Right ventricle myocardium superior (tissue), 1 donor: ENCODE measurements around the gene TTC31. TPM values are rescaled to one million over a fixed set of nuclear protein-coding genes. Genes with fewer than 3 reads are reported as not detected.
"Not testable (repeated sequence)": the region's sequence is repeated elsewhere in the genome, so short reads cannot be mapped to it uniquely, and the experiment has no call there.

Source experiments
- ATAC-seq: fragments of 200-7000 bp; cut with Tn5 transposase; one replicate; pipeline ENCODE4 v1.9.1; 2020; ENCODE audit warnings: mild to moderate bottlenecking; ENCODE audit not compliant: poor library complexity
- DNase-seq: peaks from one replicate; pipeline ENCODE4 v3.0.0-alpha.2; 2020
- intact Hi-C: fragments of 100-400 bp; cut with DNase I; formaldehyde crosslinking; loops from one replicate; pipeline ENCODE4 v1.11.2; 2022
- long read RNA-seq: library from polyadenylated mRNA; unstranded; transcript quantifications from one replicate; pipeline ENCODE4 v2.0.0, GENCODE V29; 2021
- total RNA-seq: library from RNA; stranded (reverse); fragmentation: NEBNext Ultra II Directional; extraction: Animal tissue kit (Norgen Biotek cat#: 25700); gene quantifications from one replicate; pipeline ENCODE4 v1.2.1, GENCODE V29; 2021
- donor health status: DM: no; HTN: yes; CAD: no; lungs with severe emphysema.

TTC31 gene
- 8.4 TPM for total RNA-seq
- long read RNA-seq, transcript TTC31-201 (13 exons, 3,235 nt), result major isoform, 7 of 20 reads
- long read RNA-seq, partial matches to known transcripts, result 4 of 20 reads
- long read RNA-seq, other reads (novel, unspliced or antisense), result 9 of 20 reads

- DNase-seq (peak; percentile 97), ATAC-seq (peak; percentile 99)
- intact Hi-C loops, result loop anchor here (5.0 kb wide), 1 partner anchor 104 kb away; no protein-coding TSS in a partner anchor
Observed at GRCh38 chr2:74482801-74483674, at the start of gene TTC31, which contains the start of gene CCDC142. Gene TTC31, plus strand, starts transcription at chr2:74483081. Its CDS starts 15 bp downstream, at chr2:74483096. Gene CCDC142, minus strand, starts transcription at chr2:74482998. Its CDS starts 161 bp downstream, at chr2:74482837.

GRCh38 chr2:74436111-74436805 lies 46.6 kb upstream of the TTC31 start:
- DNase-seq, result no peak
- intact Hi-C loops, result no loop called here
- no peak for ATAC-seq

GRCh38 chr2:74436848-74437695 lies 45.8 kb upstream of the TTC31 start:
- intact Hi-C loops, result no loop called here
- no peak for DNase-seq
- ATAC-seq, result no peak

- ATAC-seq, result no peak
- DNase-seq, result no peak
- intact Hi-C loops, result no loop called here
Observed at GRCh38 chr2:74438248-74438647, 44.6 kb upstream of the TTC31 start.

GRCh38 chr2:74439373-74439772 lies 43.5 kb upstream of the TTC31 start:
- ATAC-seq (no peak), DNase-seq (no peak)
- intact Hi-C loops, result no loop called here

GRCh38 chr2:74439803-74440377 lies 43.0 kb upstream of the TTC31 start:
- peak; percentile 90 for DNase-seq
- intact Hi-C loops, result no loop called here
- peak; percentile 54 for ATAC-seq

- intact Hi-C loops, result no loop called here
- DNase-seq (peak; percentile 93), ATAC-seq (peak; percentile 94)
Observed at GRCh38 chr2:74440378-74441169, 42.3 kb upstream of the TTC31 start.

GRCh38 chr2:74441170-74441689 lies 41.7 kb upstream of the TTC31 start:
- ATAC-seq, result peak; percentile 4
- intact Hi-C loops, result no loop called here
- DNase-seq, result no peak

GRCh38 chr2:74441690-74442482 lies 41.0 kb upstream of the TTC31 start, which contains the start of gene RTKN:
Gene RTKN, minus strand, starts transcription at chr2:74441937. Its CDS starts 121 bp downstream, at chr2:74441816.
- DNase-seq (peak; percentile 74), ATAC-seq (peak; percentile 32)
- intact Hi-C loops, result no loop called here

- DNase-seq, intact Hi-C loops, ATAC-seq: not testable (repeated sequence)
Observed at GRCh38 chr2:74442483-74443297, 40.2 kb upstream of the TTC31 start.

- ATAC-seq, result no peak
- no peak for DNase-seq
- intact Hi-C loops, result no loop called here
Observed at GRCh38 chr2:74444498-74445318, 38.2 kb upstream of the TTC31 start.

- no peak for ATAC-seq
- no peak for DNase-seq
- intact Hi-C loops, result no loop called here
Observed at GRCh38 chr2:74447230-74447999, 35.5 kb upstream of the TTC31 start.

- ATAC-seq, result no peak
- intact Hi-C loops, result no loop called here
- DNase-seq, result no peak
Observed at GRCh38 chr2:74448771-74449170, 34.1 kb upstream of the TTC31 start.

- no peak for DNase-seq
- intact Hi-C loops, result no loop called here
- ATAC-seq, result no peak
Observed at GRCh38 chr2:74450570-74451190, 32.2 kb upstream of the TTC31 start.
